Stimulated activated memory B cell treated with anti-CD40 and anti-IgM and Interleukin-4, amounts not matched to agents 10 μg/mL and 1 μg/mL and 100 μg/mL, for 72 hours (primary cell): Measurements from ENCODE around the gene FAM76A.
"Not testable (repeated sequence)": the region's sequence is repeated elsewhere in the genome, so short reads cannot be mapped to it uniquely, and the experiment has no call there.

Experiments used
- ATAC-seq: fragments of 150-1000 bp; cut with Tn5 transposase; 2 replicates; pipeline ENCODE4 v1.10.0; 2021
- H3K27ac Mint-ChIP-seq: one replicate; pipeline ENCODE4 v1.8.0; 2022; ENCODE audit warnings: mild to moderate bottlenecking, mixed read lengths
- H3K27me3 Mint-ChIP-seq: one replicate; pipeline ENCODE4 v1.8.0; 2022; ENCODE audit warnings: mixed read lengths
- H3K36me3 Mint-ChIP-seq: one replicate; pipeline ENCODE4 v1.8.0; 2022; ENCODE audit warnings: mixed read lengths
- H3K4me1 Mint-ChIP-seq: one replicate; pipeline ENCODE4 v1.8.0; 2022; ENCODE audit warnings: mixed read lengths
- H3K4me3 Mint-ChIP-seq: one replicate; pipeline ENCODE4 v1.8.0; 2022; ENCODE audit warnings: mild to moderate bottlenecking, moderate library complexity, mixed read lengths
- H3K9me3 Mint-ChIP-seq: one replicate; pipeline ENCODE4 v1.8.0; 2022; ENCODE audit warnings: mixed read lengths

FAM76A gene

GRCh38 chr1:27725374-27726172, at the start of gene FAM76A:
FAM76A (plus strand) TSS chr1:27725961; CDS start chr1:27726081, 120 bp downstream.
- peak; percentile 98 for ATAC-seq
- Mint-ChIP-seq H3K9me3 (no peaks in the 10 kb centered on the region), H3K27me3 (no peaks in the 10 kb centered on the region), H3K36me3 (peaks cover 12% of the 10 kb centered on the region), H3K4me1 (peaks cover 18% of the 10 kb centered on the region), H3K27ac (peak within 1 kb of the TSS; percentile 98), H3K4me3 (peak within 1 kb of the TSS; percentile 95)

GRCh38 chr1:27676410-27676809, 49.4 kb upstream of the FAM76A start:
- Mint-ChIP-seq H3K9me3 (peaks cover 5% of the 10 kb centered on the region), H3K27me3 (no peaks in the 10 kb centered on the region), H3K4me3 (no peak overlapping the region), H3K4me1 (peaks cover 10% of the 10 kb centered on the region), H3K27ac (no peak overlapping the region), H3K36me3 (peaks cover 3% of the 10 kb centered on the region)
- ATAC-seq = no peak

GRCh38 chr1:27678747-27679146, 47.0 kb upstream of the FAM76A start:
- no peak for ATAC-seq
- peaks cover 7% of the 10 kb centered on the region for H3K36me3 Mint-ChIP-seq
- no peaks in the 10 kb centered on the region for H3K4me1 Mint-ChIP-seq
- H3K4me3 Mint-ChIP-seq = no peak overlapping the region
- no peaks in the 10 kb centered on the region for H3K27me3 Mint-ChIP-seq
- H3K27ac Mint-ChIP-seq = no peak overlapping the region
- peaks cover 12% of the 10 kb centered on the region for H3K9me3 Mint-ChIP-seq

GRCh38 chr1:27680225-27680791, 45.5 kb upstream of the FAM76A start:
- ATAC-seq, H3K4me1 Mint-ChIP-seq: not testable (repeated sequence)

GRCh38 chr1:27681580-27681979, 44.2 kb upstream of the FAM76A start:
- not testable (repeated sequence) for ATAC-seq, H3K27ac Mint-ChIP-seq, H3K4me3 Mint-ChIP-seq, H3K36me3 Mint-ChIP-seq, H3K4me1 Mint-ChIP-seq
- H3K9me3 Mint-ChIP-seq = peaks cover 12% of the 10 kb centered on the region
- H3K27me3 Mint-ChIP-seq = peaks cover 17% of the 10 kb centered on the region

More at GRCh38 chr1:27680225-27680791, 45.5 kb upstream of the FAM76A start:
- H3K4me3 Mint-ChIP-seq, H3K27ac Mint-ChIP-seq, H3K27me3 Mint-ChIP-seq, H3K36me3 Mint-ChIP-seq: not testable (repeated sequence)
- peaks cover 12% of the 10 kb centered on the region for H3K9me3 Mint-ChIP-seq

- Mint-ChIP-seq H3K36me3 (peaks cover 7% of the 10 kb centered on the region), H3K27ac (no peak overlapping the region), H3K4me1 (no peaks in the 10 kb centered on the region), H3K27me3 (peaks cover 17% of the 10 kb centered on the region), H3K4me3 (no peak overlapping the region), H3K9me3 (peaks cover 12% of the 10 kb centered on the region)
- ATAC-seq = no peak
Measured at GRCh38 chr1:27682351-27682944, 43.3 kb upstream of the FAM76A start.

GRCh38 chr1:27684176-27684575, 41.6 kb upstream of the FAM76A start:
- Mint-ChIP-seq H3K4me1 (peaks cover 3% of the 10 kb centered on the region), H3K27me3 (peaks cover 17% of the 10 kb centered on the region), H3K9me3 (peaks cover 12% of the 10 kb centered on the region), H3K36me3 (peaks cover 7% of the 10 kb centered on the region), H3K4me3 (no peak overlapping the region), H3K27ac (no peak overlapping the region)
- ATAC-seq = no peak

GRCh38 chr1:27686223-27686990, 39.4 kb upstream of the FAM76A start:
- Mint-ChIP-seq H3K4me3 (no peak overlapping the region), H3K4me1 (peaks cover 12% of the 10 kb centered on the region), H3K9me3 (peaks cover 7% of the 10 kb centered on the region), H3K36me3 (peaks cover 5% of the 10 kb centered on the region), H3K27me3 (peaks cover 17% of the 10 kb centered on the region), H3K27ac (no peak overlapping the region)
- ATAC-seq = no peak

GRCh38 chr1:27687906-27688305, 37.9 kb upstream of the FAM76A start:
- H3K4me3 Mint-ChIP-seq = no peak overlapping the region
- H3K4me1 Mint-ChIP-seq = peaks cover 12% of the 10 kb centered on the region
- H3K27me3 Mint-ChIP-seq = peaks cover 17% of the 10 kb centered on the region
- H3K9me3 Mint-ChIP-seq = no peaks in the 10 kb centered on the region
- ATAC-seq = no peak
- no peaks in the 10 kb centered on the region for H3K36me3 Mint-ChIP-seq
- no peak overlapping the region for H3K27ac Mint-ChIP-seq

GRCh38 chr1:27689423-27690173, 36.2 kb upstream of the FAM76A start:
- H3K27me3 Mint-ChIP-seq = peaks cover 16% of the 10 kb centered on the region
- peak; percentile 82 for ATAC-seq
- peak overlapping the region; percentile 73 for H3K27ac Mint-ChIP-seq
- H3K9me3 Mint-ChIP-seq = no peaks in the 10 kb centered on the region
- peak overlapping the region; percentile 59 for H3K4me3 Mint-ChIP-seq
- H3K4me1 Mint-ChIP-seq = peaks cover 12% of the 10 kb centered on the region
- no peaks in the 10 kb centered on the region for H3K36me3 Mint-ChIP-seq

- Mint-ChIP-seq H3K27ac (peak overlapping the region; percentile 73), H3K4me3 (no peak overlapping the region), H3K4me1 (peaks cover 12% of the 10 kb centered on the region), H3K27me3 (peaks cover 11% of the 10 kb centered on the region), H3K36me3 (no peaks in the 10 kb centered on the region), H3K9me3 (no peaks in the 10 kb centered on the region)
- no peak for ATAC-seq
Measured at GRCh38 chr1:27690183-27690582, 35.6 kb upstream of the FAM76A start.

- ATAC-seq, H3K4me1 Mint-ChIP-seq, H3K27ac Mint-ChIP-seq, H3K9me3 Mint-ChIP-seq, H3K4me3 Mint-ChIP-seq, H3K36me3 Mint-ChIP-seq: not testable (repeated sequence)
- peaks cover 13% of the 10 kb centered on the region for H3K27me3 Mint-ChIP-seq
Measured at GRCh38 chr1:27696835-27697234, 28.9 kb upstream of the FAM76A start.

GRCh38 chr1:27704958-27705357, 20.8 kb upstream of the FAM76A start:
- Mint-ChIP-seq H3K9me3 (peaks cover 8% of the 10 kb centered on the region), H3K27me3 (peaks cover 29% of the 10 kb centered on the region), H3K4me3 (no peak overlapping the region), H3K27ac (no peak overlapping the region), H3K36me3 (peaks cover 11% of the 10 kb centered on the region), H3K4me1 (no peaks in the 10 kb centered on the region)
- ATAC-seq = no peak

- no peak for ATAC-seq
- H3K36me3 Mint-ChIP-seq = peaks cover 11% of the 10 kb centered on the region
- H3K27ac Mint-ChIP-seq = no peak overlapping the region
- no peak overlapping the region for H3K4me3 Mint-ChIP-seq
- H3K4me1 Mint-ChIP-seq = no peaks in the 10 kb centered on the region
- peaks cover 25% of the 10 kb centered on the region for H3K27me3 Mint-ChIP-seq
- H3K9me3 Mint-ChIP-seq = peaks cover 8% of the 10 kb centered on the region
Measured at GRCh38 chr1:27705545-27705944, 20.2 kb upstream of the FAM76A start.
